H9 (cell line): ENCODE data around the gene DKKL1. TPM values are rescaled to one million over a fixed set of nuclear protein-coding genes. Genes with fewer than 3 reads are reported as not detected.

Source experiments
- DNase-seq: peaks from one replicate; pipeline ENCODE4 v3.0.0-alpha.2; 2017
- H2AFZ ChIP-seq: one replicate; pipeline ENCODE4 v1.6.1; 2013; ENCODE audit warnings: mild to moderate bottlenecking, low read length, control low read depth, moderate library complexity
- H2AK5ac ChIP-seq: 2 replicates; pipeline ENCODE4 v1.6.1; 2013; ENCODE audit warnings: low read length, control low read depth, mixed read lengths; ENCODE audit not compliant: insufficient read length
- H2BK120ac ChIP-seq: one replicate; pipeline ENCODE4 v1.6.1; 2013; ENCODE audit warnings: low read depth, mild to moderate bottlenecking, low read length, control low read depth, inconsistent platforms; ENCODE audit not compliant: poor library complexity, severe bottlenecking
- H2BK12ac ChIP-seq: 2 replicates; pipeline ENCODE4 v1.6.1; 2013; ENCODE audit warnings: low read length, control low read depth, mixed read lengths, low read depth; ENCODE audit not compliant: insufficient read length
- H2BK15ac ChIP-seq: 2 replicates; pipeline ENCODE4 v1.6.1; 2013; ENCODE audit warnings: low read depth, low read length, control low read depth
- H2BK20ac ChIP-seq: one replicate; pipeline ENCODE4 v1.6.1; 2013; ENCODE audit warnings: low read depth, mild to moderate bottlenecking, low read length, control low read depth, inconsistent platforms; ENCODE audit not compliant: poor library complexity, severe bottlenecking
- H2BK5ac ChIP-seq: 2 replicates; pipeline ENCODE4 v1.6.1; 2013; ENCODE audit warnings: low read length, control low read depth, mixed read lengths; ENCODE audit not compliant: insufficient read length
- H3K14ac ChIP-seq: 2 replicates; pipeline ENCODE4 v1.6.1; 2013; ENCODE audit warnings: low read length, control low read depth; ENCODE audit not compliant: insufficient read depth
- H3K18ac ChIP-seq: 2 replicates; pipeline ENCODE4 v1.6.1; 2013; ENCODE audit warnings: low read depth, mild to moderate bottlenecking, mixed read lengths, low read length, control low read depth; ENCODE audit not compliant: insufficient read length
- H3K23ac ChIP-seq: 2 replicates; pipeline ENCODE4 v1.6.1; 2013; ENCODE audit warnings: low read length, control low read depth, mixed read lengths, low read depth; ENCODE audit not compliant: insufficient read length
- H3K23me2 ChIP-seq: 2 replicates; pipeline ENCODE4 v1.6.1; 2013; ENCODE audit warnings: low read depth, mild to moderate bottlenecking, mixed read lengths, low read length, control low read depth; ENCODE audit not compliant: insufficient read length, poor library complexity, severe bottlenecking
- H3K27ac ChIP-seq: 2 replicates; pipeline ENCODE4 v1.5.1; 2013; ENCODE audit warnings: low read length, control low read depth, mixed read lengths, low read depth; ENCODE audit not compliant: insufficient read length
- H3K27me3 ChIP-seq: 2 replicates; pipeline ENCODE4 v1.6.1; 2013; ENCODE audit warnings: low read length, control low read depth, inconsistent platforms; ENCODE audit not compliant: insufficient read depth
- H3K4ac ChIP-seq: 2 replicates; pipeline ENCODE4 v1.6.1; 2013; ENCODE audit warnings: low read depth, mild to moderate bottlenecking, control low read depth, inconsistent platforms, low read length, moderate library complexity
- H3K4me1 ChIP-seq: 2 replicates; pipeline ENCODE4 v1.6.1; 2013; ENCODE audit warnings: low read length, control low read depth, inconsistent platforms; ENCODE audit not compliant: insufficient read depth
- H3K4me2 ChIP-seq: 2 replicates; pipeline ENCODE4 v1.6.1; 2013; ENCODE audit warnings: low read length, control low read depth, mixed read lengths; ENCODE audit not compliant: insufficient read length, insufficient read depth
- H3K56ac ChIP-seq: 2 replicates; pipeline ENCODE4 v1.6.1; 2013; ENCODE audit warnings: low read depth, mild to moderate bottlenecking, mixed read lengths, low read length, control low read depth; ENCODE audit not compliant: insufficient read length
- H3K79me1 ChIP-seq: 2 replicates; pipeline ENCODE4 v1.6.1; 2013; ENCODE audit warnings: low read depth, mild to moderate bottlenecking, moderate library complexity, low read length, control low read depth, inconsistent platforms; ENCODE audit not compliant: insufficient read depth, poor library complexity, severe bottlenecking
- H3K79me2 ChIP-seq: 2 replicates; pipeline ENCODE4 v1.6.1; 2013; ENCODE audit warnings: low read length, control low read depth, inconsistent platforms; ENCODE audit not compliant: insufficient read depth
- H3K9ac ChIP-seq: 2 replicates; pipeline ENCODE4 v1.6.1; 2013; ENCODE audit warnings: low read length, control low read depth, mixed read lengths; ENCODE audit not compliant: insufficient read length; ENCODE audit errors: extremely low read depth
- H3K9me3 ChIP-seq: one replicate; pipeline ENCODE4 v1.6.1; 2013; ENCODE audit warnings: low read depth, low read length, inconsistent platforms; ENCODE audit not compliant: control insufficient read depth
- H3T11ph ChIP-seq: one replicate; pipeline ENCODE4 v1.6.1; 2013; ENCODE audit warnings: mild to moderate bottlenecking, low read length, control low read depth, inconsistent platforms
- H4K20me1 ChIP-seq: one replicate; pipeline ENCODE4 v1.6.1; 2013; ENCODE audit not compliant: control insufficient read depth, insufficient read length, insufficient read depth
- H4K5ac ChIP-seq: 2 replicates; pipeline ENCODE4 v1.6.1; 2013; ENCODE audit warnings: low read depth, mild to moderate bottlenecking, mixed read lengths, low read length, control low read depth; ENCODE audit not compliant: insufficient read length
- H4K8ac ChIP-seq: replicated peaks from 2 replicates; pipeline ENCODE4 v1.6.1; 2013; ENCODE audit warnings: low read length, control low read depth, mixed read lengths, low read depth; ENCODE audit not compliant: insufficient read length
- H4K91ac ChIP-seq: 2 replicates; pipeline ENCODE4 v1.6.1; 2013; ENCODE audit warnings: low read depth, mild to moderate bottlenecking, moderate library complexity, mixed read lengths, low read length, control low read depth; ENCODE audit not compliant: insufficient read length
- H3K27ac Mint-ChIP-seq, 3 experiments: 2 replicates in 2 of 3; 3 replicates in 1 of 3; pipeline ENCODE4 v1.8.0; 2020 to 2021; ENCODE audit warnings: mixed read lengths in 3 of 3, mild to moderate bottlenecking in 1 of 3, moderate library complexity in 1 of 3
- H3K27me3 Mint-ChIP-seq: 2 replicates; pipeline ENCODE4 v1.8.0; 2021; ENCODE audit warnings: low read depth, mild to moderate bottlenecking, moderate library complexity, mixed read lengths
- H3K36me3 Mint-ChIP-seq, 3 experiments: 2 replicates in 2 of 3; 3 replicates in 1 of 3; pipeline ENCODE4 v1.8.0; 2020 to 2021; ENCODE audit warnings: low read depth in 3 of 3, mixed read lengths in 3 of 3; ENCODE audit not compliant: insufficient read depth in 1 of 3
- H3K4me1 Mint-ChIP-seq, 2 experiments: 2 replicates each; pipeline ENCODE4 v1.8.0; 2020; ENCODE audit warnings: mixed read lengths in 2 of 2
- H3K4me3 Mint-ChIP-seq, 2 experiments: 2 replicates in 1 of 2; 3 replicates in 1 of 2; pipeline ENCODE4 v1.8.0; 2020 to 2021; ENCODE audit warnings: mild to moderate bottlenecking in 2 of 2, mixed read lengths in 2 of 2, moderate library complexity in 1 of 2
- H3K9me3 Mint-ChIP-seq, 2 experiments: 2 replicates in 1 of 2; 3 replicates in 1 of 2; pipeline ENCODE4 v1.8.0; 2020; ENCODE audit warnings: mild to moderate bottlenecking in 2 of 2, mixed read lengths in 2 of 2, moderate library complexity in 1 of 2
- CTCF ChIP-seq: fragments of 200-600 bp; sonication (generic); conservative IDR thresholded peaks from 3 replicates; pipeline ENCODE4 v1.8.0; 2021; ENCODE audit warnings: antibody characterized with exemption, mild to moderate bottlenecking
- WGBS: extraction: QIAGEN DNeasy Blood & Tissue Kit; methylation state at CpG from one replicate; pipeline ENCODE4 v1.1.7; 2013; ENCODE audit warnings: missing lambda C conversion rate, low lambda C conversion rate, mixed read lengths; ENCODE audit not compliant: insufficient read length; ENCODE audit errors: extremely low coverage; 5-methylcytosine and 5-hydroxymethylcytosine counted together
- total RNA-seq: library from RNA; stranded (reverse); gene quantifications from 2 replicates; pipeline ENCODE4 v1.2.1, GENCODE V29; 2021

Gene DKKL1
- total RNA-seq, 1 experiment from 2014 or later: 3.5 TPM

- Mint-ChIP-seq H3K9me3 (no peaks in the 10 kb centered on the region), H3K27ac (peak within 1 kb of the TSS; percentile 97 to 98 (median 98); a peak in 6 of 7 replicates), H3K27me3 (peaks cover 3% of the 10 kb centered on the region), H3K36me3 (peaks cover 19 to 27% (median 23%) of the 10 kb centered on the region in 3 experiments; a peak in 6 of 7 replicates), H3K4me3 (no peak within 1 kb of the TSS), H3K4me1 (peaks cover 4 to 20% of the 10 kb centered on the region in 2 experiments)
- Histone ChIP-seq H2BK20ac (no peak within 1 kb of the TSS), H3K23me2 (peaks cover 8% of the 10 kb centered on the region), H4K91ac (peak within 1 kb of the TSS; percentile 95), H4K5ac (peak within 1 kb of the TSS; percentile 49), H3K9me3 (no peaks in the 10 kb centered on the region), H3T11ph (peak within 1 kb of the TSS; percentile 93), H3K9ac (peak within 1 kb of the TSS; percentile 96), H3K79me1 (peaks cover 6% of the 10 kb centered on the region), H3K27me3 (no peaks in the 10 kb centered on the region), H3K56ac (no peak within 1 kb of the TSS), H3K23ac (no peak within 1 kb of the TSS), H3K4ac (peak within 1 kb of the TSS; percentile 100), H3K14ac (peak within 1 kb of the TSS; percentile 98), H3K27ac (no peak within 1 kb of the TSS), H3K79me2 (peaks cover 6% of the 10 kb centered on the region; the same call in 1 of the 2 replicates), H2AK5ac (no peak within 1 kb of the TSS), H2BK12ac (peak within 1 kb of the TSS; percentile 79), H3K4me2 (peak within 1 kb of the TSS; percentile 96), H2BK120ac (peak within 1 kb of the TSS; percentile 94), H2BK15ac (no peak within 1 kb of the TSS; the same call in 1 of the 2 replicates), H2AFZ (no peak within 1 kb of the TSS), H2BK5ac (peak within 1 kb of the TSS; percentile 58), H3K4me1 (no peaks in the 10 kb centered on the region; the same call in 1 of the 2 replicates), H4K8ac (no peak within 1 kb of the TSS), H4K20me1 (no peaks in the 10 kb centered on the region), H3K18ac (peak within 1 kb of the TSS; percentile 99)
- no CpG with 5 or more reads among the region's 52 CpGs for WGBS
- TF ChIP-seq CTCF: no peak
- DNase-seq: peak; percentile 81
Measured at GRCh38 chr19:49362048-49362928, 1.4 kb upstream of the DKKL1 start, which contains the start of gene TEAD2. Gene TEAD2 (minus strand): TSS chr19:49362416. CDS start chr19:49360075, 2,341 bp downstream.
